ENCODE measurements around the gene CPT1C.
"Not testable (repeated sequence)": the region's sequence is repeated elsewhere in the genome, so short reads cannot be mapped to it uniquely, and the experiment has no call there.

GRCh38 chr19:49719420-49719819 lies 28.5 kb downstream of the CPT1C start:
- TF ChIP-seq, protein P1, sequence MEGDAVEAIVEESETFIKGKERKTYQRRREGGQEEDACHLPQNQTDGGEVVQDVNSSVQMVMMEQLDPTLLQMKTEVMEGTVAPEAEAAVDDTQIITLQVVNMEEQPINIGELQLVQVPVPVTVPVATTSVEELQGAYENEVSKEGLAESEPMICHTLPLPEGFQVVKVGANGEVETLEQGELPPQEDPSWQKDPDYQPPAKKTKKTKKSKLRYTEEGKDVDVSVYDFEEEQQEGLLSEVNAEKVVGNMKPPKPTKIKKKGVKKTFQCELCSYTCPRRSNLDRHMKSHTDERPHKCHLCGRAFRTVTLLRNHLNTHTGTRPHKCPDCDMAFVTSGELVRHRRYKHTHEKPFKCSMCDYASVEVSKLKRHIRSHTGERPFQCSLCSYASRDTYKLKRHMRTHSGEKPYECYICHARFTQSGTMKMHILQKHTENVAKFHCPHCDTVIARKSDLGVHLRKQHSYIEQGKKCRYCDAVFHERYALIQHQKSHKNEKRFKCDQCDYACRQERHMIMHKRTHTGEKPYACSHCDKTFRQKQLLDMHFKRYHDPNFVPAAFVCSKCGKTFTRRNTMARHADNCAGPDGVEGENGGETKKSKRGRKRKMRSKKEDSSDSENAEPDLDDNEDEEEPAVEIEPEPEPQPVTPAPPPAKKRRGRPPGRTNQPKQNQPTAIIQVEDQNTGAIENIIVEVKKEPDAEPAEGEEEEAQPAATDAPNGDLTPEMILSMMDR (IDR thresholded peaks at IDR 0.05), result not testable (repeated sequence)
- TF ChIP-seq JUN (IDR thresholded peaks at IDR 0.05); PHF8 (IDR thresholded peaks at IDR 0.05; ENCODE audit: borderline replicate concordance, low read depth); NPAS2 (CRISPR knock-in tag; IDR thresholded peaks at IDR 0.05; ENCODE audit: borderline replicate concordance); RFX5 (IDR thresholded peaks at IDR 0.05); SMC3 (IDR thresholded peaks at IDR 0.05); ESRRA (IDR thresholded peaks at IDR 0.05; ENCODE audit: borderline replicate concordance, low read length); POLR2A (IDR thresholded peaks at IDR 0.05; ENCODE audit: low read length); RCOR1 (IDR thresholded peaks at IDR 0.05; ENCODE audit: low read depth, low read length); EP300 (IDR thresholded peaks at IDR 0.05); NFE2L2 (conservative IDR thresholded peaks at IDR 0.05; ENCODE audit: low read length); BHLHE40 (IDR thresholded peaks at IDR 0.05; ENCODE audit: low read depth, low read length): not testable (repeated sequence)
- TF ChIP-seq, protein P2, sequence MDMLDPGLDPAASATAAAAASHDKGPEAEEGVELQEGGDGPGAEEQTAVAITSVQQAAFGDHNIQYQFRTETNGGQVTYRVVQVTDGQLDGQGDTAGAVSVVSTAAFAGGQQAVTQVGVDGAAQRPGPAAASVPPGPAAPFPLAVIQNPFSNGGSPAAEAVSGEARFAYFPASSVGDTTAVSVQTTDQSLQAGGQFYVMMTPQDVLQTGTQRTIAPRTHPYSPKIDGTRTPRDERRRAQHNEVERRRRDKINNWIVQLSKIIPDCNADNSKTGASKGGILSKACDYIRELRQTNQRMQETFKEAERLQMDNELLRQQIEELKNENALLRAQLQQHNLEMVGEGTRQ (IDR thresholded peaks at IDR 0.05), result not testable (repeated sequence)
- TF ChIP-seq, protein P3, sequence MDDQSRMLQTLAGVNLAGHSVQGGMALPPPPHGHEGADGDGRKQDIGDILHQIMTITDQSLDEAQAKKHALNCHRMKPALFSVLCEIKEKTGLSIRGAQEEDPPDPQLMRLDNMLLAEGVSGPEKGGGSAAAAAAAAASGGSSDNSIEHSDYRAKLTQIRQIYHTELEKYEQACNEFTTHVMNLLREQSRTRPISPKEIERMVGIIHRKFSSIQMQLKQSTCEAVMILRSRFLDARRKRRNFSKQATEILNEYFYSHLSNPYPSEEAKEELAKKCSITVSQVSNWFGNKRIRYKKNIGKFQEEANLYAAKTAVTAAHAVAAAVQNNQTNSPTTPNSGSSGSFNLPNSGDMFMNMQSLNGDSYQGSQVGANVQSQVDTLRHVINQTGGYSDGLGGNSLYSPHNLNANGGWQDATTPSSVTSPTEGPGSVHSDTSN (IDR thresholded peaks at IDR 0.05), result not testable (repeated sequence)
